IPS DF 6.9 (cell line): ENCODE data around the gene SHROOM2.

ENCODE experiments used
- DNase-seq: peaks from one replicate; pipeline ENCODE4 v3.0.0-alpha.2; 2013; ENCODE audit warnings: low read depth, low spot score
- H3K27ac ChIP-seq: one replicate; pipeline ENCODE4 v1.5.1; 2013; ENCODE audit warnings: low read length, control low read depth
- H3K27me3 ChIP-seq: 2 replicates; pipeline ENCODE4 v1.6.1; 2013; ENCODE audit warnings: mild to moderate bottlenecking, low read length; ENCODE audit not compliant: control insufficient read depth, insufficient read depth
- H3K36me3 ChIP-seq: 2 replicates; pipeline ENCODE4 v1.6.1; 2013; ENCODE audit warnings: low read length; ENCODE audit not compliant: control insufficient read depth, insufficient read depth
- H3K4me1 ChIP-seq: 2 replicates; pipeline ENCODE4 v1.6.1; 2013; ENCODE audit warnings: low read length; ENCODE audit not compliant: control insufficient read depth, insufficient read depth
- H3K4me3 ChIP-seq: 2 replicates; pipeline ENCODE4 v1.5.1; 2013; ENCODE audit warnings: mild to moderate bottlenecking, low read length
- H3K9me3 ChIP-seq: 2 replicates; pipeline ENCODE4 v1.6.1; 2013; ENCODE audit warnings: low read length, inconsistent platforms; ENCODE audit not compliant: control insufficient read depth, insufficient read depth
- WGBS: extraction: QIAGEN DNeasy Blood & Tissue Kit; methylation state at CpG from one replicate; pipeline ENCODE4 v1.1.7; 2013; ENCODE audit warnings: mixed read lengths, missing lambda C conversion rate; ENCODE audit not compliant: insufficient read length, insufficient coverage; 5-methylcytosine and 5-hydroxymethylcytosine counted together

Gene SHROOM2

GRCh38 chrX:9966775-9967408 lies 180.7 kb downstream of the SHROOM2 start, which contains the start of gene CLDN34:
Gene CLDN34, plus strand, starts transcription at chrX:9967358. Its CDS starts 0 bp downstream, at chrX:9967358.
- DNase-seq = no peak
- Histone ChIP-seq H3K27me3 (no peaks in the 10 kb centered on the region), H3K36me3 (no peaks in the 10 kb centered on the region), H3K9me3 (no peaks in the 10 kb centered on the region), H3K27ac (no peak within 1 kb of the TSS), H3K4me3 (no peak within 1 kb of the TSS), H3K4me1 (no peaks in the 10 kb centered on the region)
- no CpG with 5 or more reads among the region's 16 CpGs for WGBS

GRCh38 chrX:9977635-9978034 lies 191.4 kb downstream of the SHROOM2 start:
- H3K27ac ChIP-seq = no peak overlapping the region
- no peaks in the 10 kb centered on the region; the same call in 1 of the 2 replicates for H3K9me3 ChIP-seq
- no peak for DNase-seq
- no CpG with 5 or more reads among the region's 3 CpGs for WGBS
- no peaks in the 10 kb centered on the region for H3K36me3 ChIP-seq
- H3K4me3 ChIP-seq = no peak overlapping the region
- no peaks in the 10 kb centered on the region; the same call in 1 of the 2 replicates for H3K4me1 ChIP-seq
- no peaks in the 10 kb centered on the region for H3K27me3 ChIP-seq

GRCh38 chrX:9980401-9980800 lies 194.2 kb downstream of the SHROOM2 start:
- no peaks in the 10 kb centered on the region for H3K36me3 ChIP-seq
- no peak overlapping the region for H3K4me3 ChIP-seq
- H3K27me3 ChIP-seq = no peaks in the 10 kb centered on the region
- H3K4me1 ChIP-seq = no peaks in the 10 kb centered on the region; the same call in 1 of the 2 replicates
- H3K27ac ChIP-seq = no peak overlapping the region
- no peak for DNase-seq
- WGBS = no CpG with 5 or more reads among the region's 7 CpGs
- H3K9me3 ChIP-seq = no peaks in the 10 kb centered on the region

- Histone ChIP-seq H3K9me3 (no peaks in the 10 kb centered on the region), H3K27ac (no peak overlapping the region), H3K36me3 (no peaks in the 10 kb centered on the region), H3K27me3 (no peaks in the 10 kb centered on the region), H3K4me3 (no peak overlapping the region), H3K4me1 (no peaks in the 10 kb centered on the region; the same call in none of the 2 replicates)
- no peak for DNase-seq
- no CpG with 5 or more reads among the region's 5 CpGs for WGBS
Measured at GRCh38 chrX:9980927-9981326, 194.7 kb downstream of the SHROOM2 start.

- WGBS = no CpG with 5 or more reads among the region's 18 CpGs
Measured at GRCh38 chrX:9983441-9983840, 197.2 kb downstream of the SHROOM2 start.

GRCh38 chrX:9983846-9984245 lies 197.6 kb downstream of the SHROOM2 start:
- Histone ChIP-seq H3K9me3 (no peaks in the 10 kb centered on the region), H3K27me3 (no peaks in the 10 kb centered on the region), H3K4me3 (no peak overlapping the region), H3K36me3 (no peaks in the 10 kb centered on the region), H3K27ac (no peak overlapping the region), H3K4me1 (no peaks in the 10 kb centered on the region; the same call in 1 of the 2 replicates)
- WGBS = no CpG with 5 or more reads among the region's 11 CpGs
- no peak for DNase-seq

More at GRCh38 chrX:9983441-9983840, 197.2 kb downstream of the SHROOM2 start:
- Histone ChIP-seq H3K27me3 (no peaks in the 10 kb centered on the region), H3K27ac (no peak overlapping the region), H3K4me1 (no peaks in the 10 kb centered on the region; the same call in 1 of the 2 replicates), H3K4me3 (no peak overlapping the region), H3K36me3 (no peaks in the 10 kb centered on the region), H3K9me3 (no peaks in the 10 kb centered on the region)
- no peak for DNase-seq

GRCh38 chrX:9988762-9989161 lies 202.5 kb downstream of the SHROOM2 start:
- no peaks in the 10 kb centered on the region for H3K27me3 ChIP-seq
- no peak for DNase-seq
- H3K36me3 ChIP-seq = no peaks in the 10 kb centered on the region
- no peaks in the 10 kb centered on the region for H3K9me3 ChIP-seq
- WGBS = no CpG with 5 or more reads among the region's 1 CpG
- no peak overlapping the region for H3K27ac ChIP-seq
- no peak overlapping the region for H3K4me3 ChIP-seq
- no peaks in the 10 kb centered on the region; the same call in 1 of the 2 replicates for H3K4me1 ChIP-seq

- Histone ChIP-seq H3K27ac (no peak overlapping the region), H3K27me3 (no peaks in the 10 kb centered on the region), H3K36me3 (no peaks in the 10 kb centered on the region), H3K4me3 (no peak overlapping the region), H3K9me3 (no peaks in the 10 kb centered on the region), H3K4me1 (no peaks in the 10 kb centered on the region)
- no CpG with 5 or more reads among the region's 28 CpGs for WGBS
- no peak for DNase-seq
Measured at GRCh38 chrX:9992061-9992460, 205.8 kb downstream of the SHROOM2 start.

- no peaks in the 10 kb centered on the region for H3K36me3 ChIP-seq
- no peaks in the 10 kb centered on the region for H3K9me3 ChIP-seq
- no CpG with 5 or more reads among the region's 18 CpGs for WGBS
- H3K27me3 ChIP-seq = no peaks in the 10 kb centered on the region
- no peak overlapping the region for H3K4me3 ChIP-seq
- H3K4me1 ChIP-seq = no peaks in the 10 kb centered on the region
- H3K27ac ChIP-seq = no peak overlapping the region
- no peak for DNase-seq
Measured at GRCh38 chrX:9992724-9993123, 206.5 kb downstream of the SHROOM2 start.

- no peak for DNase-seq
- no peak overlapping the region for H3K27ac ChIP-seq
- H3K4me1 ChIP-seq = no peaks in the 10 kb centered on the region
- H3K27me3 ChIP-seq = no peaks in the 10 kb centered on the region
- no peaks in the 10 kb centered on the region for H3K36me3 ChIP-seq
- no peak overlapping the region for H3K4me3 ChIP-seq
- H3K9me3 ChIP-seq = no peaks in the 10 kb centered on the region
- WGBS = no CpG with 5 or more reads among the region's 18 CpGs
Measured at GRCh38 chrX:9995855-9996339, 209.7 kb downstream of the SHROOM2 start.

- WGBS = no CpG with 5 or more reads among the region's 9 CpGs
- Histone ChIP-seq H3K27me3 (no peaks in the 10 kb centered on the region), H3K9me3 (no peaks in the 10 kb centered on the region), H3K4me3 (no peak overlapping the region), H3K36me3 (no peaks in the 10 kb centered on the region), H3K27ac (no peak overlapping the region), H3K4me1 (no peaks in the 10 kb centered on the region)
- DNase-seq = no peak
Measured at GRCh38 chrX:9997041-9997440, 210.8 kb downstream of the SHROOM2 start.
